Lower lobe of right lung (tissue), 2 donors: ENCODE results near the gene UBASH3B. TPM values are rescaled to one million over a fixed set of nuclear protein-coding genes. Genes with fewer than 3 reads are reported as not detected.

Source experiments
- ATAC-seq, 2 donors: fragments of 200-7000 bp; cut with Tn5 transposase; one replicate each; pipeline ENCODE4 v1.9.1; 2020 to 2022; ENCODE audit warnings: mild to moderate bottlenecking in 2 of 2, moderate library complexity in 2 of 2
- DNase-seq: peaks from one replicate; pipeline ENCODE4 v3.0.0-alpha.2; 2020
- H3K27ac ChIP-seq: fragments of 200-600 bp; one replicate; pipeline ENCODE4 v1.8.0; 2022
- H3K27me3 ChIP-seq: fragments of 200-600 bp; one replicate; pipeline ENCODE4 v1.8.0; 2022; ENCODE audit warnings: low read depth
- H3K36me3 ChIP-seq: fragments of 200-600 bp; one replicate; pipeline ENCODE4 v1.8.0; 2022; ENCODE audit warnings: mild to moderate bottlenecking
- H3K4me1 ChIP-seq: fragments of 200-600 bp; one replicate; pipeline ENCODE4 v1.8.0; 2022
- H3K4me3 ChIP-seq: fragments of 200-600 bp; one replicate; pipeline ENCODE4 v1.8.0; 2022; ENCODE audit warnings: mild to moderate bottlenecking
- H3K9me3 ChIP-seq: fragments of 200-600 bp; one replicate; pipeline ENCODE4 v1.8.0; 2022
- CTCF ChIP-seq: fragments of 200-600 bp; IDR thresholded peaks from one replicate; pipeline ENCODE4 v1.8.0; 2022; ENCODE audit warnings: antibody characterized with exemption, mild to moderate bottlenecking
- intact Hi-C: fragments of 100-400 bp; cut with DNase I; formaldehyde crosslinking; loops from one replicate; pipeline ENCODE4 v1.11.0; 2022
- total RNA-seq: library from RNA; stranded (reverse); fragmentation: NEBNext Ultra II Directional; extraction: Animal tissue kit (Norgen Biotek cat#: 25700); gene quantifications from one replicate; pipeline ENCODE4 v1.2.1, GENCODE V29; 2021
- donor health status: DM: no; HTN: yes; CAD: no; lungs with severe emphysema.

The UBASH3B gene
- total RNA-seq, 1 donor from 2014 or later = 64.7 TPM

DNA sequence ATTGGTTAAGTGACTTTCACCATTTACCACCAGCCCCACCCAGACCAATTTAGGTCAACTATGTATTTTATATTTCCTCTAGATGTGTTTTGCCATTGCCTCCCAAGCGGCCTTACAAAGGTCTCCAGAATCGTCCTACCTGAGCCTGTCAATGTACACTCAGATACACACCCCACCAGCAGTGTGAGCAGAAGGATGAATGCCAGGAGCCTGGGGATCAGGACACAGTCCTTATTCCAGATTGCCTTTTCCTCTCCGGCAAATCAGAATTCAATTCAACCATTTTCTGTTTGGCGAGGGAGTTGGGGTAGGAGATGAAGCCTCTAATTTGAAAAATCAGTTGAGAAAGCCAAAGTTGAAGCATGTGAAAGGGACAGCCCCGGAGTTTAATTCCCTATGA, 147.4 kb downstream of the UBASH3B start:
- Histone ChIP-seq H3K4me1 (peaks cover 23% of the 10 kb centered on the region), H3K4me3 (no peak overlapping the region), H3K9me3 (no peaks in the 10 kb centered on the region), H3K27ac (no peak overlapping the region), H3K27me3 (no peaks in the 10 kb centered on the region), H3K36me3 (peaks cover 27% of the 10 kb centered on the region)
- intact Hi-C loops = no loop called here
- no peak for DNase-seq
- TF ChIP-seq CTCF = no peak
- no peak for ATAC-seq

- Histone ChIP-seq H3K9me3 (no peaks in the 10 kb centered on the region), H3K4me3 (no peak overlapping the region), H3K27me3 (no peaks in the 10 kb centered on the region), H3K27ac (no peak overlapping the region), H3K4me1 (peaks cover 28% of the 10 kb centered on the region), H3K36me3 (peaks cover 25% of the 10 kb centered on the region)
- DNase-seq (no peak), ATAC-seq (peak; percentile 19 to 48)
- TF ChIP-seq CTCF = no peak
- intact Hi-C loops = no loop called here
Observed at GRCh38 chr11:122803306-122803705, 147.8 kb downstream of the UBASH3B start.

- H3K4me1 ChIP-seq = peaks cover 32% of the 10 kb centered on the region
- H3K27ac ChIP-seq = no peak overlapping the region
- peaks cover 25% of the 10 kb centered on the region for H3K36me3 ChIP-seq
- DNase-seq (no peak), ATAC-seq (peak in 1 of 2 donors; percentile 26)
- no peaks in the 10 kb centered on the region for H3K27me3 ChIP-seq
- TF ChIP-seq CTCF = no peak
- intact Hi-C loops = no loop called here
- H3K4me3 ChIP-seq = no peak overlapping the region
- no peaks in the 10 kb centered on the region for H3K9me3 ChIP-seq
Observed at GRCh38 chr11:122803716-122804115, 148.2 kb downstream of the UBASH3B start.

DNA sequence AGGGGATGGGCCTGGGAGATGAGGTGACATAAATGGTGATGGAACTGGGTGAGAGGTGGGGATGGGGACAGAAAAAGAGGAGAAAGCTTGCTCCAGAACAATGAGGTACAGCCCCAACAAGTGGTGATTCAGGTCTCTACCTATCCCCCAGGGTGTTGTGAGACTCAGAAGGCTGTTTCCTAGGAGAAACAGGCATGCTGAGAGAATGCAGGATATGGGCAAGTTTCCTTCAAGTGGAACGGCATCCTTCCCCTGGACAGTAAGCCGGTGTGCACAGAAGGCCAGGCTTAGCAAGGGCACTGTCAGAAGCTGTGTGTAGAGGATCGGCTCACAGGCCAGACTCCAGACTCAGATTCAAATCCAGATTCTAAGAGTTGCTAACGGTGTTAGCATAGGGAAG, 148.6 kb downstream of the UBASH3B start:
- DNase-seq (no peak), ATAC-seq (no peak)
- no peak for TF ChIP-seq CTCF
- Histone ChIP-seq H3K36me3 (peaks cover 25% of the 10 kb centered on the region), H3K9me3 (no peaks in the 10 kb centered on the region), H3K27ac (no peak overlapping the region), H3K4me1 (peaks cover 33% of the 10 kb centered on the region), H3K4me3 (no peak overlapping the region), H3K27me3 (no peaks in the 10 kb centered on the region)
- intact Hi-C loops = no loop called here

- DNase-seq (no peak), ATAC-seq (no peak)
- H3K9me3 ChIP-seq = no peaks in the 10 kb centered on the region
- peaks cover 27% of the 10 kb centered on the region for H3K4me1 ChIP-seq
- no peak for TF ChIP-seq CTCF
- intact Hi-C loops = no loop called here
- peaks cover 29% of the 10 kb centered on the region for H3K36me3 ChIP-seq
- H3K27me3 ChIP-seq = no peaks in the 10 kb centered on the region
- no peak overlapping the region for H3K27ac ChIP-seq
- H3K4me3 ChIP-seq = no peak overlapping the region
Observed at GRCh38 chr11:122804796-122805195, 149.3 kb downstream of the UBASH3B start.
